A375 (cell line): Measurements from ENCODE around the gene ZNF346. TPM values are rescaled to one million over a fixed set of nuclear protein-coding genes. Genes with fewer than 3 reads are reported as not detected.

ENCODE experiments used
- total RNA-seq: library from RNA; depleted of rRNA; stranded (reverse); fragments of >200 nt; shearing (Covaris generic); gene quantifications from 2 replicates; pipeline ENCODE4 v1.2.3, GENCODE V29; 2014; rRNA removed

The ZNF346 gene
- total RNA-seq = 24.4 and 28.8 TPM in 2 replicates

GRCh38 chr5:177022386-177023302, at the start of gene ZNF346:
Gene ZNF346, plus strand, starts transcription at chr5:177022696. Its CDS starts 43 bp downstream, at chr5:177022739.

DNA sequence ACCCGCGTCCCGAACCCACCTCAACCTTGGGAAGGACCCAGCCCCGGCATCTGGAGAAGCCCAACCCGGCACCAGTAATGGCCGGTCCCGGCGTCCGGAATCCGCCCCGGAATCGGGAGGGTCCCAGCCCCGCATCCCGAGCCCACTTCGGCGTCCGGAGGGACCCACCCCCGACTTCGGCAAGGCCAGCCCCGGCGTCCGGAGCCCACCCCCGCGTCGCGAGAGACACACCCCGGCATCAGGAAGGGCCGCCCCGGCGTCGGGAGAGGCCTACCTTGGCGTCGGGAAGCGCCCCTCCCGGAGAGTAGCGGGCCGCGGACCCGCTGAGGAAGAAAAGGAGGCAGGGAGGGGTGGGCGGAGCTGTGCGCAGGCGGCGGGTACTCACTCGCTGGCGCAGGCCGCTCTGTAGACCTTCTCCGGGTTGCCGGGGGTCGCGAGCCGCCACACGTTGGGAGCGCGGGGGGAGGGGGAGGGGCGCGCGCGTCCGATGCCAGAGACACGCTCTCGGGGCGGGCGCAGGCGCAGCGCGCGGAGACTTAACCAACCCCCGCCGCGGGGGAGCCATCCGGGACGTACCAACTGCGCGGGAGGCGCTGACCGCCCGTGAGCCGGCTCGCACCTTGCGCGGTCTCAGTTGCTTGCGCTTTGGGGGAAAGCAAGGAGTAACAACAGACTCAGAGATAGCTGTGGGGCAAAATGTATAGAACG, 16.1 kb upstream of the ZNF346 start, which contains the start of gene UIMC1:
Gene UIMC1 (minus strand): TSS at position 515 of the 708 bp plus-strand sequence. CDS start 24,164 bp downstream, outside the sequence.

DNA sequence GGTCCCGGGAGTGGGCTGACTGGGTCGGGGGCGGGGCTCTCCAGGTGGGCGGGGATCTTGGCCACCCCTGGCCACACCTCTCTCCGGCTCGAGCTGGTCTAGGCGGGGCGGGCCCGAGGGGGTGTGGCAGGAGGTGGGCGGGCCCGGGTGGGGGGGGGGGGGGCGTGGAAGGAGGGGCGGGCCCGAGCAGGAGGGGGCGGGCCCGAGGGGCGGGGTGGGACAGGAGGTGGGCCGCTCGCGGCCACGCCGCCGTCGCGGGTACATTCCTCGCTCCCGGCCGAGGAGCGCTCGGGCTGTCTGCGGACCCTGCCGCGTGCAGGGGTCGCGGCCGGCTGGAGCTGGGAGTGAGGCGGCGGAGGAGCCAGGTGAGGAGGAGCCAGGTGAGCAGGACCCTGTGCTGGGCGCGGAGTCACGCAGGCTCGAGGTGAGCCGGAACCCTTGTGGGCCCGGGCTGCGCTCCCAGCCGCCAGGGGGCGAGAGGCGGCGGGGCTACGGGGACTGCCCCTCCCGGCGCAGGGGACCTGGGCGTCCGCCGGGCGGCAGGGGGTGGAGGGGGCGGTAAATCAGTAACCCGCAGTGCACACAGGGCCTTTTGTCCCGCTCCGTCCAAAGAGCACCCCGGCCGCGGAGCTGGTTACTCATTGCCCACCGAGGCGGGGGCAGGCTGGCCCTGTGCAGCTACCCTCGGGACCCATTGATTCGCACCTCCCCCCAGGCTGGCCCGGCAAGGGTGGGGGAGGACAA, 64.3 kb downstream of the ZNF346 start, which contains the start of gene FGFR4:
Gene FGFR4 (plus strand): TSS at position 262 of the 744 bp plus-strand sequence. CDS start 2,688 bp downstream, outside the sequence.

Other genes starting within 250 kb of the ZNF346 start
- gene UNC5A, start 212.1 kb upstream of the ZNF346 start, total RNA-seq = not detected in 2 replicates
- gene HK3, start 123.3 kb upstream of the ZNF346 start, total RNA-seq = not detected in 2 replicates
- 22.9 and 31.4 TPM in 2 replicates for gene UIMC1, start 15.9 kb upstream of the ZNF346 start, total RNA-seq
- gene FGFR4, start 64.2 kb downstream of the ZNF346 start, total RNA-seq = 9.3 and 10.5 TPM in 2 replicates
- 49.3 and 60.0 TPM in 2 replicates for gene NSD1, start 111.1 kb downstream of the ZNF346 start, total RNA-seq